NCI-H2107 (cell line): Measurements from ENCODE around the gene GIMAP5.

Source experiments
- DNase-seq: peaks from one replicate; lab custom pipeline; 2025; lab: John Stamatoyannopoulos, UW

GIMAP5 gene

DNA sequence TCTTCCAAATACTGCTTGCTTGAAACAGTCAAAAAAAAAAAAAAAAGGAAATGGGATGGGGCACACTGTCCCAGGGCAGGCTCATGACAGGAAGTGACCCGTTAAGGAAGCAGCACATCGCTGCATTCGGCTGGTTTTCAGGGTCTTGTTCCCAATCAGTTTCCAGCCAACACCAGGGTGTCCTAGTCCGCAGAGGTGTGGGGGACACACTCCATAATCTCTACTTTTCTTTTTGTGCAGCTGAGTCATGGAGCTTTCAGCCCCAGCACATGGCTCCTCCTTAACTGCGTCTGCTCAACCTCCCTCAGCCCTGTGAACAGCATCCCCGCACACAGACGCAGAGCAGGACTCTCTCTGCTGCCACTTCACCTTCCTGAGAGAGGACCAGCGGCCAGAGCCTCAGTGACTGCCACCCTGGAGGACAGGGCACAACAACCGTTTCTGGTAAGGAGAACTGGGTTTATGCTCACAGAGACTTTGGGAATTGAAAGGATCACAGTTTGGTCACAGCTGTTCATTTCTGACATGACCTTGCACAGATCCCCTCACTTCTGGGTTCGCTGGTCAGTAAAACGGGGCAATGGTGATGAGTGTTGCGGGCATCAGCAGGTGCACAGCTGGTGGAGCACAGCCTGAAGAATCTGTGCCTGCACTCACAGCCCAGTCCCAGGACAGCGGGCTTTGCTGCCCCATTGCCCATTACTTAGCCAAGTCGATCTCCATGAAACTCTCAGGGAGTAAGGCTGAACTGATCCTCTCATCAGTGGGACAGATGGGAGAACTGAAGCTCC is at the start of gene GIMAP5:
Gene GIMAP5 (plus strand): TSS at position 154 of the 791 bp plus-strand sequence. CDS start 3,467 bp downstream, outside the sequence.
- no peak for DNase-seq

DNA sequence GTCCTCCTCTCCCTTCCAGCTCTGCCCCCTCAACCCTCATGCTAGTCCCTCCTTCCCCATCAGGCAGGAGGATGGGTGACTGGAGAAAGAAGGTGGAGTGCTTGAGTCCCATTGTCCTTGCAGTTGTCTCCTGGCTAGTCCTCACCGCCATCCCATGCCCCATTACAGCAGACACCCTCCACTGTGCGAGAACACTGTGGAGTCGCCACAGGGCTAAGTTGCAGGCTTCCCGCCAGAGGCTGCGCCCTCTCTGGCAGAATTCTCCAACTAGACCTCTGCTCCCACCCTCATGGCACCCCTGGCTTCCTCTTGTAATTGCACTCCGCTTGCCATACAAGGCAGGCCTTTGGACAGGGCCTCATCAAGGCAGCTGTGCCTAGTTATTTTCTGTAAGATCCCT is 48.6 kb upstream of the GIMAP5 start:
- DNase-seq, result no peak

DNA sequence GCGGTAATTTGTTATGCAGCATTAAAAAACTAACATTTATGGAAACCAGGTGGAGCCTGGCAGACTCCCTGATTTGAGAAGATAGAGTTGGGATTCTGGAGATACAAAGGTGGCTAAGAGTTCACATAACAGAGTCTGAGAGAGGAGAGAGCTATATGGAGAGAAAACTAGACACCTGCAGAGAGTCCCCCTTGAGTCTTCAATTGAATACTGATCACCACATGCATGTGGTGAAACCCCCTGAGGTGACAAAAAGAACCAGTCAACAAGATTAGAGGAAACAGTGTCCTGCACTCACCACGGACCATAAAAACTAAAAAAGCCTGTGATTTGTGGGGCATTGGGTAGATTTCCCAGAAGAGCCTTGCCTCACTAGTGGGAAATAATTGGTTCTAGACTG is 41.6 kb upstream of the GIMAP5 start:
- no peak for DNase-seq

DNA sequence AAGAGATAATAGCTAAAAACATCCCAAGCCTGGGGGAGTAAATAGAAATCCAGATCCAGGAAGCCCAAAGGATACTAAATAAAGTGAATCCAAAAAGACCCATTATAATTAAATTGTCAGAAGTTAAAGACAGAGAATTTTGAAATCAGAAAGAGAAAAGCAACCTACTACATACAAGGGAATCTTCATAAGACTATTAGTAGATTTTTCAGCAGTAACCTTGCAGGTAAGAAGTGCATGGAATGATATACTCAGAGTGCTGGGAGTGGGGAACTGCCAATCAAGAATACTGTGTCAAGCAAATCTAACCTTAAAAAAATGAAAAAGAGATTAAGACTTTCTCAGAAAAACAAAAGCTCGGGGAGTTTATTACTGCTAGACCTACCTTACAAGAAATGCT is 34.0 kb upstream of the GIMAP5 start:
- DNase-seq, result no peak

DNA sequence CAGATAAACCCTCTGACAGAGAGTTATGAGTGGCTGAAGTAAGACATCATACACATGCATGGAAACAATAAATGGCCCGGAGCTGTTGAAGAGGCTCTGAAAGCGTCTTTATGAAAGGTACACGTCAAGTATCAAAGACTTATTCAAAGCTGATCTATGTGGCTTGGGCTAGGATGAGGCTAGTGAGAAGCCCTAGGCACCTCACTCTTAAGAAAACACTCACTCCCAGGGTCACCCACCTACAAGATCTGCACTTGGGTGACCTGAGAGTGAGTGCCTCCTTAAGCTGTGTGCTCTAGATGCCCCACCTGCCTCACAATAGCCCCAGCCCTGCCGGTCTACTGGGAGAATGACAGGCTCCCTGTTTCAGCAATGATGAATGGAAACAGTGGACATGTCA is 21.9 kb upstream of the GIMAP5 start:
- DNase-seq, result no peak

DNA sequence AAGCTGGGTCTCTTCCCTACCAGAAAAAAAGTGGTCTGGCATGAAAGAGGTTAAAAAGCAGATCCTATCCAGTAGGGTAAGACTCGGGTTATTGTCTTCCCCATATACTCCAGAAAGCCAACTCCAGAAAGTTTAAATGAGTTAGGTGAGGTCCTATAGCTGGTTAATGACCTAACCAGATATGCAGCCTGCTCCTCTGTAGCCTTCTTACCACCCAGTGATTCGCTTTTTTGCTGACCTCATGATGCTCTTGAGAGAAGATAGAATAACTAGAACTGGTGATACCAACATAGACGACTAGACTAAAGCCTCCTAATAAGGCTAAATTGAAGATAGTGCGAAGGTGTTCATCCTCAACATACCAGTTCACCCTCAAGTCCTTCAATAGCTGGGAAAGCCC is 21.5 kb upstream of the GIMAP5 start:
- no peak for DNase-seq

DNA sequence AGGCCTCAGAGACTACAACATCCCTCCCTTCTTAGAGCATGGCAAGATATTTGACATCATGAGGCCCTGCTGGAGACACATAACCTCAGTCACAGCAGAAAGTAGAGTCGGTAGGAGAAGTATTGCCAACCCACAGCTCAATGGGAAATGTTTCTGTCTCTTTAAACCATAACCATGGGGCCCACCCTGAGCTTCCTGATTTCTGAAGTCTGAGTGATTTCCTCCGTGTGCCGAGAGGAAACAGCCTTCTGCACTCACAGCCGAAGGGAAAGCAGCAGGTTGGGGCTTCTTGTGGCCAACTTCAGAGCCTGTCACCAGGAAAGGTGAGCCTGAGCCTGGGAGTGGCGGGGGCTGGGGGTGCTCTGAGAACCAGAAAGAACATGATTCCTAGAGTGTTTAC is 20.9 kb upstream of the GIMAP5 start, which contains the start of gene GIMAP1:
Gene GIMAP1 (plus strand): TSS at position 246 of the 400 bp plus-strand sequence. CDS start 2,435 bp downstream, outside the sequence.
- DNase-seq, result no peak

DNA sequence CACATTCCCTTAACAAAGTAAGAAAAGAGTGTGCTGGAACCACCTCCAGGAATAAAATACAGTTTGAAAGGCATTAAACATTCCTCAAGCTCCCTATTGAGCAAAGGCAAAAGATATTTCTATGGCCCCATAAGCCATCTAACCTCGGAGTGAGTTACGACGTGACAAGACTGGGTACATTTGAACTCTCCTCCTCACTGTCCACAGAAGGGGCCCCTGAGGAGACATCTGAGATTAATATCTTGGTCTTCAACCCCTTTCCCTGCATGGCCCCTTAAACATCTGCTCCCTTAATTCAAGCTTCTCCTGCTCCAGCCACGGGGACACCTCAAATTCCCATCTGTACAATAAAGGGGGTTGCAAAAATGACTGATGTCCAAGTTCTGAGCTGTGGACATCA is 20.3 kb upstream of the GIMAP5 start:
- no peak for DNase-seq

DNA sequence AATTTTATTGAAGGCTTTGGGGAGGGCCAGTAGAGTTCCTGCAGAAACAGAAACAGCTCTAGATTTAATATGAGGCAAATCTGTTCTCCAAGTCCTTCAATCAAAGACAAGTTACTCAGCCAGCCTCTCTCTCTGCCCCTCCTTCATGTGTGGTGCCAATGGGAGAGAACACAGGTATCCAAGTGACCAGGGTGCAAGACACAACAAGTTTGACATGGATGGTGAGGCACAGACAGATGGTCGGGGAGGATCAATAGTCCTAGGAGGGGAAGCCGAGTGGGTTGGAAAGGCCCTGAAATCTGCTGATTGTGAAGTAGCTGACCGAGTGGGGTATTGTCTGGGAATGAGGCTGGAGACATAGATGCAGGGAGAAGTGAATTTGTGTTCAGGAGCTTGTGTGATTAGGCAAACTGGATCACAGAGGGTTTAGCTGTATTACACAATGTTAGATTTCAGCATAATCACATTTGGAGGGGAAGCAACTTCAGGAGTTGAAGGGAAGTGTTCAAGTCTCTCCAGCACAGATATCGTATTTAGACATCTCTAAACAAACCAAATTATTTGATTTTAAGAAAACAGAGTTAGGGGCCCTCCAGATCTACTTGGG is 19.3 kb upstream of the GIMAP5 start:
- no peak for DNase-seq

DNA sequence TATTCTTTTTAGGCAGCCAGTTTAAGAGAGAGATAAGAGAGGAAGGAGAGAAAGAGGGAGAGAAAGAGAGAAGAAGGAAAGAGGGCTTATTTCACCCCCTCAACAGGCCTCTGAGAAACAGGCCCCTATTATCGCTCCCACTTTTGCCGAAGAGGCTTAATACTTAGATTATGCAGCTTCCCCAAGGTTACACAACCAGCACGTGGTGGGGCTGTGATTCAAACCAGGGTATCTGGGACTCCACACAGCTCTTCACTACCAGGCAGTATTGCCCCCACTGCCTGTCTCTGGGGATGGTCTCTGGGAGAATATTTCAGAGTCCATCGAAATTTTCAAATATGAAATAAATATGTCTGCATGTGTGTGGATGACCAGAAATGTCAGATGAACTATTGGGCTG is 17.8 kb upstream of the GIMAP5 start:
- no peak for DNase-seq

DNA sequence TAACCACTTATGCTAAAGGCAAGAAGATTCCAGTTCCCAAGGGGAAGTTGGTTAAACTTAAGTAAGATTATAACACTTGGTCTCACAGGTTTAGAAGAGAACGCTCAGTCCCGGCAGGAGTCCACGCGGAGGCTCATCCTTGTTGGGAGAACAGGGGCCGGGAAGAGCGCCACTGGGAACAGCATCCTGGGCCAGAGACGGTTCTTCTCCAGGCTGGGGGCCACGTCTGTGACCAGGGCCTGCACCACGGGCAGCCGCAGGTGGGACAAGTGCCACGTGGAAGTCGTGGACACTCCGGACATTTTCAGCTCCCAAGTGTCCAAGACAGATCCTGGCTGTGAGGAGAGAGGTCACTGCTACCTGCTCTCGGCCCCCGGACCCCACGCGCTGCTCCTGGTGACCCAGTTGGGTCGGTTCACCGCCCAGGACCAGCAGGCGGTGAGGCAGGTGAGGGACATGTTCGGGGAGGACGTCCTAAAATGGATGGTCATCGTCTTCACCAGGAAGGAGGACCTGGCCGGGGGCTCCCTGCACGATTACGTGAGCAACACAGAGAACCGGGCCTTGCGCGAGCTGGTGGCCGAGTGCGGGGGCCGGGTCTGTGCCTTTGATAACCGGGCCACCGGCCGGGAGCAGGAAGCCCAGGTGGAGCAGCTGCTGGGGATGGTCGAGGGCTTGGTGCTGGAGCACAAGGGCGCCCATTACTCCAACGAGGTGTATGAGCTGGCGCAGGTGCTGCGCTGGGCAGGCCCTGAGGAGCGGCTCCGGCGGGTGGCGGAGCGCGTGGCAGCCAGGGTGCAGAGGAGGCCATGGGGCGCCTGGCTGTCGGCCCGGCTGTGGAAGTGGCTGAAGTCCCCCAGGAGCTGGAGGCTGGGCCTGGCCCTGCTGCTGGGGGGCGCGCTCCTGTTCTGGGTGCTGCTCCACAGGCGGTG is 17.0 kb upstream of the GIMAP5 start:
- DNase-seq, result no peak

DNA sequence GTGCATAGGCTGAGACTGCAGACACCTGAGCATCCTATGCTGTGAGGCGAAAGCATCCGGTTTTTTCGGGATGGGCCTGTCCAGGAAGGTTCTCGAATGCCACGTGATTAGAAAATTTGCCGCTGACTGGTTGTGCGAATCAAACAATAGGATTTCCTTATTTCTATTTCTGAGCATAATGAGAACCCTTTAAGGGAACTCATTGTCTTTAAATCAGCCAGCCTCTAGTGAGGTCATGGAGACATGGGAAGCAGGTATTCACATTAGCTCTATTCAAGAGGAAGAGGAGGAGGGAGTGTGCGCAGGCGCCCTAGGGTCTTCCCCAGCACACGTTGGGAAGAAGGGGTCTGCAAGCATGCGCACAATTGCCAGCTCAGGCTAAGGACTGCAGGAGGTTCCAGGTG is 15.2 kb upstream of the GIMAP5 start:
- no peak for DNase-seq

DNA sequence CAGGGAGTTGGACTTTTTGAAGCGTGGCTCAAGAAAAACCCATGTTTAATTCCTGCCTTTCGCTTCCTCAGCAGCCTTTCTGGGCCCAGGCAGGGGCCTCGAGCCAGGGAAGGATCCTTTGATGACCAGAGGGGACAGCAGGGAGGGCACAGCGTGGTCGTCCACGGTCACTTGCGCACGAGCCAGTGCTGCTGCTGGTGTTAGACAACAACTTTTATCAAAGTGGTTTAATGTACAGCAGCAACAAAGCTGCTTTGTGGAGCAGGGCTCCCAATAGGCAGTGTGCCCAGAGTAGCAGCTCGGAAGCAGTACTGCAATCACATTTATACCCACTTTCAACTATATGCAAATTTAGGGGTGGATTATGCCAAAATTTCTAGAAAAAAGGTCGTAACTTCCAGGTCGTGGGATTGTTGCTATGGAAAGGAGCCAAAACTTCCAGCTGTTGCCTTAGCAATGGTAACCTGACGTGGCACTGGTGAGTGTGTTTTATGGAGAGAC is 14.7 kb upstream of the GIMAP5 start:
- no peak for DNase-seq

DNA sequence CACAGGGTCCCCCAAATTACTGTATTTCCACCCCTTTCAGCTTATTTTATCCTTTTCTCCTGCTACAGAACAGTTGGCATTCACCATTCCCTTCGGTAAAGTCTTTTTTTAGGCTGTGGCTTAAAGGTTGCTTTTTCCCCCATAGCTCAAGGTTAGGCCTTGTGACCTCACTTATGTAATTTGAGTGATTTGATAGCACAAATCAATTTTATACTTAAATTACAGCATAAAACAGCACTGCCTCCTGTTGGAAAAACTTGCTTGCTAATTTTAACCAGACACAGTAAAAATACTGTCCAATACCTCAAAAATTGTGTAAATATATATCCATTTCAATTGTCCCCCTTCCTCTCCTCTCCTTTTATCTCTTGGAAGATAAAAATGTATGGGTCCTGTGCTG is 13.8 kb upstream of the GIMAP5 start:
- DNase-seq, result no peak

DNA sequence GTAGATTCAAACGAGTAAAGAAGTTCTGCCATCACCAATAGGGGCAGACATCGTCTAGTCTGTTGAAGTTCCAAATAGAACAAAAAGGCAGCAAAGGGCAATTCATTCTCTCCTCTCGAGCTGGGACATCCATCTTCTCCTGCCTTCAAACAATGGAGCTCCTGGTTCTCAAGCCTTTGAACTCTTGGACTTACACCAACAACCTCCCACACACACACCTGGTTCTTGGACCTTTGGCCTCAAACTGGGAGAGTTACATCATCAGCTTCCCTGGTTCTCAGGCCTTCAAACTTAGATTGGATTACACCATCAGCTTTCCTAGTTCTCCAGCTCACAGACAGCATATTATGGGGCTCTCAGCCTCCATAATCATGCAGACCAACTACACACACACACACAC is 9.8 kb upstream of the GIMAP5 start:
- no peak for DNase-seq

DNA sequence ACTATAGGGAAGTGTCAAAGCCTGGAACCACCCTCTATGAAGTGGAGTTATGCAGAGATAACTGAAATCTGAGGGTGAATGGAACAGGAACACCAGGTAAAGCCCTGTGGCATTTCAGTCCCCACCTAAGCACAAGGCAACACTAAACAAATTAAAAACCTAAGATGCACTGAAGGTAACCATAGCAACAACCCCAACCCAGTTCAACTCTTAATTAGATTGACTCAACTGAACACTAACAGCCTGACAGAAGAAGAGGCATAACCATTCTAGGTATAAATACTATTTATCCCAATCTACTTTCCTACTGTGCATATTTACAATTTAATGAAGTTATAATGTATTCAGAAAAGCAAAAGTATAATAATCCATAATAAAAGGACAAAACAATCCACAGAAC is 9.2 kb upstream of the GIMAP5 start:
- no peak for DNase-seq

DNA sequence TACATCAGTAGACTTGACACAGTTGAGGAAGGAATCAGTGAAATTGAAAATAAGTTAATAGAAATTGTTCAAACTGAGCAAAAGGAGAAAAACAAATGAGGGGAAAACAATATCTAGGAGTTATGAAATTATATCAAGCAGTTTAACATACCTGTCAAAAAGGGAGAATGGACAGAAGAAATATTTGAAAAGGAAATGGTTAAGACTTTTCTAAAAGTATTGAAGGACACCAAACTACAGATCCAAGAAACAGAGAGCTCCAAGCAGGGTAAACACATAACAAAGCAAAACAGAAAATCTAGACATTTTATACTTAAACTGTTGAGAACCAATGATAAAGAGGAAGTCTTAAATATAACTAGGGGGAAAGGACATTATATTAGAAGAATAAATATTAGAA is 8.6 kb upstream of the GIMAP5 start:
- DNase-seq, result no peak

DNA sequence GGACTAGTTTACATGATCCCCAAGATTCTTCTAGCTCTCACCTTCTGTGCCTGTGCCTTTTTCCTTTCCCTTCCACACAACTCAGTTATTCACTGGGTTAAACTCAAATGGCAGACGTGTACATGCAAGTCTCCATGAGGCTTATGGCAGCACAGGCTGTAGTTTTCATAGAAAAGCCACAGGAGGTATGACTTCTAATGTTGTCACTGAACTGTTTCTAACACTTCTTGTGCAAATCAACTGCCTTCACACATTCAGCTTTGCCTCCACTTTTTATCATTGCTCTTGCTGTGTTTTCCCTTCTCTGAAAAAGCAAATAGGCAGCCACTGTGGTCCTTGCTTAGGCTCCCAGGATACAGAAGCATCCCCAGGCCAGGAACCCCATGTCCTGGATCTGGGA is 5.3 kb upstream of the GIMAP5 start:
- no peak for DNase-seq

DNA sequence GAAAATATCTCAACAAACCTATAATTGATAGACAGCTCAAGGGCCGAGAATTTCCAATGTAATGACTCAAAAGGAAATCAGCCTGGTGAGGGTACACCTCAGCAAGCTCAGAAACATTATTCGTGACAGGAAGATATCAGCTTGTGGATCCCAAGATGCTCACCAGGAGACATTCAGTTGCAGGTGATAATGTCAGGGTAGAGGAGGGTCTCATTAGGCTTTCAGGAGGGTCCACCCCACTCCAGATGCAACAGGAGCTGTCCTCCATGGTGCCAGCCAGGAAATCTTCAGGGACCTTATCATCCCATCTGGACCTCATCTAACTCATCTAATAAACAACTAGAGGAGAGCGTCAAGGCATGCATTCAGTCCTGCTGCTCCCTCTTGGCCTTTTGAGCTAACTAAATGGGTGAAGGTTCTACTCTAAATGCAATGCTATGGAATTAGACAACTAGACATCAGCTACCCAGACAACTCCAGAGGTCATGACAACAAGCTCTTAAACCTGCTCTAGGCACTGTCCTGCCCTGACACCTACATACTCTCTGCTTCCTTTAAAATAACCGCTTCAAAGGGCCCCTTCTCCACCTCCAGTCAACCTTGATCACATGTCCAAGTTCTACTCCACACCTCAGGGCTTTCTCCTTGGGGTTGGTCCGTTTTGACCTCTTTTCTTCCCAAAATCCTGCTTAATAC is 4.3 kb upstream of the GIMAP5 start:
- DNase-seq, result no peak

DNA sequence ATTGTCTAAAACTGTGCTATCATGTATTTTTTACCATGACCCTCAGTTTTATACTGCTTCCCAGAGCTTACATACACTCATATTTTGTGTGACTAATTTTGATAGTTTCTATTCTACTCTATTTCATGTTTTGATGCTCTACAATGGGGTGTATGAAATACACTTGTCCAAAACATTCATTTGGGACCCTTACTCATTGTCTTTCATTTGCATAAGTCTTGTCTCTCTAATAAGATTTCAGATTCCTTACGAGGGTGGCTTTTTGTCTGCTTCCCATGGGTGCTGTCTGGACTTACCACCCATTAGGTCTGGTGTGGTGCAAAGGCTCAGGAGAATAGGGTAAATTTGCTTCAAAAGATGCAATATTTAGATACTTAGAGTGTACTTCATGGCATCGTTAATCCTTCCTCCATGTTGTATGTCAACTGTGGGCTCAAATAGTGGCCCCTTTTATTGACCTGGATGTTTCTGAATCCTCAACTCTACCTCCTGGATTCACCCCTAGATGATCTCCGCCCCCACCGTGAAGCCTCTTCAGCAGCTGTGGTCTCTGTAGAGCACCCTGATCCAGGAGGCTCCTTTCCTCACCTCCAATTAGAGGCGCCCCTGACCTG is 3.6 kb upstream of the GIMAP5 start:
- no peak for DNase-seq

DNA sequence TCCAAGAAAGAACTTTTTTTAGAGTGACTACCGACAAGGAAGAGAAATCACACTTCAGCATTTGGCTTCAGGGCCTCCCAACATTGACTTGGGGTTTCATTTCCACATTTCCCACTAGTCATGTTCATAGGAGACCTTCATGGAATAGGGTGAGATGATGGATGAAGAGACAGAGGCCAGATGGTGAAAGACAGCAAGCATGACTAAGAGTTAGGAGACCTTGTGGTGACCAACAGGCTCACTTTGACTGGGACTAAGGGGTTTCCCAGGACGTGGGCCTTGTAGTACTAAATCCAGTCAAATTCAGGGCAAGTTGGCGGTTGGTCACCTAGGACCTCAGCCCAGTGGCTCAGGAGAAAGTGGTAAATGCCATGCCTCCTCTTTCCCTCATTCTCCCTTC is 3.0 kb upstream of the GIMAP5 start:
- DNase-seq, result no peak
